Osteoblast (primary cell): ENCODE data around the gene ENDOV. TPM values are rescaled to one million over a fixed set of nuclear protein-coding genes. Genes with fewer than 3 reads are reported as not detected.

Experiments used
- DNase-seq: peaks from one replicate; pipeline ENCODE4 v3.0.0; 2011; ENCODE audit warnings: low spot score, mixed read lengths; ENCODE audit not compliant: insufficient read length; ENCODE audit errors: missing footprints
- H2AFZ ChIP-seq: 2 replicates; pipeline ENCODE4 v1.6.0; 2011; ENCODE audit warnings: mild to moderate bottlenecking, low read length
- H3K27ac ChIP-seq: 2 replicates; pipeline ENCODE4 v1.5.1; 2011; ENCODE audit warnings: mild to moderate bottlenecking, low read depth, low read length, moderate library complexity
- H3K27me3 ChIP-seq: 2 replicates; pipeline ENCODE4 v1.6.0; 2012; ENCODE audit warnings: mild to moderate bottlenecking, control low read depth, inconsistent platforms, low read length, moderate library complexity; ENCODE audit not compliant: insufficient read depth
- H3K36me3 ChIP-seq: 2 replicates; pipeline ENCODE4 v1.5.1; 2011; ENCODE audit warnings: mild to moderate bottlenecking, low read length, control low read depth, moderate library complexity; ENCODE audit not compliant: insufficient read depth
- H3K4me1 ChIP-seq: 2 replicates; pipeline ENCODE4 v1.5.1; 2011; ENCODE audit warnings: mild to moderate bottlenecking, low read length, control low read depth, moderate library complexity; ENCODE audit not compliant: insufficient read depth
- H3K4me2 ChIP-seq: 2 replicates; pipeline ENCODE4 v1.6.0; 2011; ENCODE audit warnings: mild to moderate bottlenecking, low read length; ENCODE audit not compliant: insufficient read depth
- H3K4me3 ChIP-seq: fragments of 200-600 bp; sonication (generic); 3 replicates; pipeline ENCODE4 v1.5.1; 2012; ENCODE audit warnings: mild to moderate bottlenecking, low read length, inconsistent platforms; ENCODE audit not compliant: insufficient read depth
- H3K79me2 ChIP-seq: 2 replicates; pipeline ENCODE4 v1.6.0; 2012; ENCODE audit warnings: mild to moderate bottlenecking, low read length, control low read depth, inconsistent platforms; ENCODE audit not compliant: insufficient read depth
- H3K9me3 ChIP-seq: 2 replicates; pipeline ENCODE4 v1.5.1; 2011; ENCODE audit warnings: low read depth, low read length, control low read depth
- H4K20me1 ChIP-seq: 2 replicates; pipeline ENCODE4 v1.6.0; 2012; ENCODE audit warnings: mild to moderate bottlenecking, low read length, control low read depth; ENCODE audit not compliant: insufficient read depth
- CTCF ChIP-seq: IDR thresholded peaks from 2 replicates; pipeline ENCODE4 v1.5.1; 2011; ENCODE audit warnings: mild to moderate bottlenecking, low read depth, low read length, moderate library complexity; ENCODE audit errors: extremely low read depth
- total RNA-seq: library from RNA; depleted of rRNA; stranded (reverse); fragments of >200 nt; gene quantifications from 2 replicates; pipeline ENCODE4 v1.2.3, GENCODE V29; 2012

Gene ENDOV
- total RNA-seq, 1 donor = 19.5 TPM

GRCh38 chr17:80447790-80448189 is 32.8 kb downstream of the ENDOV start:
- no peak overlapping the region for H3K4me2 ChIP-seq
- TF ChIP-seq CTCF = no peak
- no peaks in the 10 kb centered on the region for H3K9me3 ChIP-seq
- no peaks in the 10 kb centered on the region for H3K4me1 ChIP-seq
- H4K20me1 ChIP-seq = no peaks in the 10 kb centered on the region
- H3K27ac ChIP-seq = no peak overlapping the region
- no peak overlapping the region for H3K4me3 ChIP-seq
- DNase-seq = no peak
- H3K36me3 ChIP-seq = no peaks in the 10 kb centered on the region
- no peak overlapping the region for H2AFZ ChIP-seq
- H3K27me3 ChIP-seq = peaks cover 8% of the 10 kb centered on the region
- no peaks in the 10 kb centered on the region for H3K79me2 ChIP-seq

DNA sequence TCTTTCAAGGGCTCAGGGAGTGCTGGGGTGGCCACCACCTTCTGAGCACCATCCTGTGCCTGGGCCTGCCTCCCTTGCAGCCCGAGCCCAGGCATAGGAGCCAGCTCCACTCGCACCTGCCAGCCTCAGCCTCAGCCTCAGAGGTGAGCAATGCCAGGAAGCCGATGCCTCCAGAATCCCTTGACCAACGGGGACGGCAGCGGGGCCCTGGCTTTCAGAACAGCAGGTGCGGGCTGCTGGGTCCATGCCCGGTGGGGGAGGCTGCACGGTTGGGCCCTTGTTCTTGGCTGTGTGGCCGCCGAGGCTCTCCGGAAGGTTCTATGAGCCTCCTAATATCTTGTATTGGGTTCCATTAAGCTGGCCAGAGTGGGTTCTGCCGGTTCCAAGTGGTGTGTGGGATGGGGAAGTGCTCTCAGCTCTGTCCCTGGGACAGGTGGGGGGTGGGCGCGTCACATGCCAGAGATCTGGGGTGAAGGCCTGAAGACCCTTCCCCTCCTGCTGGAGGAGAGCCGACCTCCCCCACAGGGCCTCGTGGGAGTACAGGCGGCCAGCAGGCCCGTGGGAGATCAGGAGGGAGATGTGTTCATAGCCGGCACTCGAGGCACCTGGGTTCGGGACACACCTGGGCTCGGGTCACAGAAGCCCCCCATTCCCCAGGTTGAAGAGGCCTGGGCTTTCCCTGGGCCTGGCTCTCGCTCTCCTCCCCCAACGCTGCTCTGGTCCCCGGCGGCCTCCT is 34.4 kb downstream of the ENDOV start:
- Histone ChIP-seq H3K4me1 (peaks cover 7% of the 10 kb centered on the region), H3K79me2 (no peaks in the 10 kb centered on the region), H3K27me3 (peaks cover 5% of the 10 kb centered on the region), H3K9me3 (no peaks in the 10 kb centered on the region), H4K20me1 (no peaks in the 10 kb centered on the region), H3K4me3 (no peak overlapping the region), H2AFZ (no peak overlapping the region), H3K27ac (no peak overlapping the region), H3K36me3 (no peaks in the 10 kb centered on the region), H3K4me2 (no peak overlapping the region)
- no peak for TF ChIP-seq CTCF
- DNase-seq = no peak

- TF ChIP-seq CTCF = no peak
- Histone ChIP-seq H3K27ac (no peak overlapping the region), H3K27me3 (peaks cover 5% of the 10 kb centered on the region), H3K4me3 (no peak overlapping the region), H3K36me3 (no peaks in the 10 kb centered on the region), H3K4me2 (no peak overlapping the region), H3K79me2 (no peaks in the 10 kb centered on the region), H4K20me1 (no peaks in the 10 kb centered on the region), H2AFZ (no peak overlapping the region), H3K9me3 (no peaks in the 10 kb centered on the region), H3K4me1 (peaks cover 7% of the 10 kb centered on the region)
- DNase-seq = peak; percentile 94
Measured at GRCh38 chr17:80449930-80450576, 35.1 kb downstream of the ENDOV start.

DNA sequence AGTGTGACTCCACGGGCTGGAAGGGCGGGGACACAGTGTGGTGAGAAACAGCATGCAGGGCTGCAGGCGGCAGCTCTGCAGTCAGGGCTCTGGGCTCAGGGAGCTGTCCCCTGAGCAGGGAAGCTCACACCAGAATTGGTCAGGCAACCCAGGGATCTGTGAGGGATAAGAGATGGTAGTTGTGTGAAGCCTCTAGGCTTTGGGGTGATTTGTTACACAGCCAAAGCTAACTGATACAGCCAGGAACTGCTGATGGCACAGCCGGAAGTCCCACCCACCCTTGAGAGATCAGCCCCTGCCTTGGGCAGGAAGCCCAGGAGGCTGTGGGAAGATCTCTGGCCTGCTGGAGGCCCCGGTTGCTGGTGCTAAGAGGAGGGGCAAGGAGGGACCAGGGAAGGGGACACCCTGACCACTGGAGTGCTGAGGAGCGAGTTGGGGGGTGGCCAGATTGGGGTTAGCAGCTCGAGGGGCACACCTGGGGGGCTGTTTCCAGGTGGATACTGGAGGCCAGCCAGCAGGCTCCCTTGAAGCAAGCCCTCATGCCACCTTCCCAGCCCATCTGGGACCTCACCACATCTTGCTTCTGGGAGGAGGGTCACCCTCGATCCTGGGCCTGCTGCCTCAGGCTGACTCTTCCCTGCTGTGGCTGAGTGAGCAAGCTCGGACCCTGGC is 36.3 kb downstream of the ENDOV start:
- H3K4me2 ChIP-seq = no peak overlapping the region
- no peak for TF ChIP-seq CTCF
- no peak overlapping the region for H3K27ac ChIP-seq

More for the DNA sequence above, 36.3 kb downstream of the ENDOV start:
- no peaks in the 10 kb centered on the region for H3K27me3 ChIP-seq
- H3K4me3 ChIP-seq = no peak overlapping the region
- no peaks in the 10 kb centered on the region for H3K9me3 ChIP-seq
- DNase-seq = no peak
- no peak overlapping the region for H2AFZ ChIP-seq
- no peaks in the 10 kb centered on the region for H3K36me3 ChIP-seq
- no peaks in the 10 kb centered on the region for H4K20me1 ChIP-seq
- H3K79me2 ChIP-seq = no peaks in the 10 kb centered on the region
- H3K4me1 ChIP-seq = peaks cover 13% of the 10 kb centered on the region
